ENCODE measurements around the gene EFHC1.

EFHC1 gene

DNA sequence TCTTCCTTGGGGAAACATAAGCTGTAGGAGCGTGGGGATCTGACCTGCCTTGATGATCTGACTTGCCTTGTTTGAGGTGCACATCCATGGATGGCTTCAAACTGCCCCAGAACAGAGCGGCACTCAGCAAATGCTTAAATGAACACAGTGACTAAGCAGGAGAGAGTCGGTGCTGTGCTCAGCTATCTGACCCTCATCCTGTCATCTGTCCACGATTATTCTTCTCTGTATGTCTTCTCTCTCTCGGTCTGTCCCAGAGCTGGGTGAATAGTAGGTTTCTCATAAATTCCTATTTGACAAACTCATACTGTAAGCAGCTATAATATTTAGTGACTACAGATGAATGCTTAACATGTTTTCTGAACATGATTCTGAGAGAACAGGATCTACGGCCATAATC, 119.5 kb downstream of the EFHC1 start:
- DNase-seq (ENCODE audit: low read depth) = peak; percentile 57

GRCh38 chr6:52540286-52540902, 120.3 kb downstream of the EFHC1 start:
- no peak for DNase-seq (ENCODE audit: low read depth)

DNA sequence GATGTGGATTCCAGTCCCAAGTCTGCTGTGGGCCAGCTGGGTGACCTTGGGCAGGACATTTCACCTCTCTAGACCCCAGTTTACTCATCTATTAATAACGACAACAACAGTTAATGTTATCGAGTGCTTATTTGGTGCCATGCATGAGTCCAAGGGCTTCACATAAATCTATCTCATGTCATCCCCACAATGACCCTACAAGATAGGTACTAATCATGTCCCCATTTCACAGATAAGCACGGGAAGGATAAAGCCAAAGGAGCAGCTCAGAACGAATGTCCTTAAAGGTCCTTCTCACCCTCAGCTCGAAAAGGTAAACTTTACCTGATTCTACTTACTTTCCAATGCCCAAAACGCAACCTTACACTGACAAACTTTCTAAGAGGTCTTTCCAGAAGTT, 121.0 kb downstream of the EFHC1 start:
- no peak for DNase-seq (ENCODE audit: low read depth)

- DNase-seq (ENCODE audit: low read depth) = no peak
Observed at GRCh38 chr6:52543262-52543661, 123.1 kb downstream of the EFHC1 start.

DNA sequence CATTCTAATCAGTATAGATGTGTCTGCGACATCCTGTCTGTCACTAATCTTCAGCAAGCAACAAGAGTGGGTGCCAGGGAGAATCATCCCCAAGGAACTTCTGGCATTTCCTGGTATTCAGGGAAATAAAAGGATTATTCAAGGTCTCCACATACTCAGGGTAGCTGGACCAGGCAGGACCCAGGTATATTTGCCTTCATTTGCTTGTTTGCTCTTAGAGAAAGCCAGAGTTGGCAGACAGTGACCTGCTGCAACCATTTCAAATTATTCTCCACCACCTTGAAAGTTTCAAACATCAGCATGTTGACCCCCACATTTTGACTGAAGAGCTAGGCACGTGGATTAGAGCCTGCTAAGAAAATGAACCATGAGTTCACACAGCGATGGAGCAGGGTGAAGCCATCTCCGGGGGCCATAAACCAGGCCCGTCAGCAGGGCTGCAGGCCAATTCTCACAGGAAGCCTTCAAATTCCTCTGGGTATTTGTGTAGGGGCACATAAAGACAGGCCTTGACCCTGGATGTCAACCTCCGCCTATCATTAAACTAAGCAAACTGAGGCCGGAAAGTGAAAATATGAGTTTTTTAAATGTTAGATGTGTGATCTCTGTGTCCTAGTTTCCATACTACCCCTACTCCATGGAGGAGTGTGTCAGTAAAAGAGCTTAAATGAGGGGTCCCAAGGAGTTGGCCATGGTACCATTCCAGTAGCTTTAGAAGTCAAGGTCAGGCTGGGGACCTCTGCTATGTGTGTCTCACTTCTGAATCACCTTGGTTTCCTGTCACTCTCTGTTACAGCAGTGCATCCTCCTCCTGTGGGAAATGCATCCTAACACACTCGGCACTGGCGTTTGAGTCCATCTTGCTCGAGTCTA, 123.8 kb downstream of the EFHC1 start:
- peak; percentile 56 for DNase-seq (ENCODE audit: low read depth)

DNA sequence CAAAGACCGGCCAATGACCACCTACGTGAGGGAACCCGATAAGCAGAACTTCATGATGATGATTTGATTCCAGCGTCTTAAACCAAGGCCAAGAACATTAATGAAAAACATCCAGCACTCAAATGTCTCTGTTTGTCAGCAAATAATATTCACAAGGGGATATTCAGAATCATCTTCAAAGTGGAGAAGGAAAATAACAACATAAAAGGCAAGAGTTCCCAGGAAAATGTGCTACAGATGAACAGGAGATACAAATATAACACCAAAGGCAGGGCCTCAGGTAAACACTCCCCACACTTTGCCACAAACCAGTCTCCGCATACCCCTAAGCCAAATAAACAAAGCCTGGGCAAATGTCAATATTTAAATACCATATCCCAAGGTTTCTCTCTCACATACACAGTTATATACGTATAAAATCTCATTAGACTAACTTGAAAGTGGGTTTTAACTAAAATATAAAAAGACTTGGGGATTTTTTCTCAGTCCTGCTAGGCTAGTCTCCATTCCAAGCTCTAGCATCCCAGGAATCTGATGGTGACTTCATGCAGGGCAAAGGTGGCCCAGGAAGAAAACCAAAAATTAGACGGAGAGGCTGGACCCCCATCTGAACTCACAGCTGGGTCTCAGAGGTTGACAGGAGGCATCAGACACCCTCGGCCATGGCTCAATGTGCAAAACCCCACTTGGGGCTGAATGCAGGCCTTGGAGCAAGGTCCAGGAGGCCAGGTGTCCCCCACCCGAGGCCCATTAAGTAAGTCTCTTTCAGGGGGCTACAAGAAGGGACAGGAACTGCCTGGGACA, 124.7 kb downstream of the EFHC1 start:
- DNase-seq (ENCODE audit: low read depth) = no peak

- no peak for DNase-seq (ENCODE audit: low read depth)
Observed at GRCh38 chr6:52545406-52546119, 125.4 kb downstream of the EFHC1 start.

DNA sequence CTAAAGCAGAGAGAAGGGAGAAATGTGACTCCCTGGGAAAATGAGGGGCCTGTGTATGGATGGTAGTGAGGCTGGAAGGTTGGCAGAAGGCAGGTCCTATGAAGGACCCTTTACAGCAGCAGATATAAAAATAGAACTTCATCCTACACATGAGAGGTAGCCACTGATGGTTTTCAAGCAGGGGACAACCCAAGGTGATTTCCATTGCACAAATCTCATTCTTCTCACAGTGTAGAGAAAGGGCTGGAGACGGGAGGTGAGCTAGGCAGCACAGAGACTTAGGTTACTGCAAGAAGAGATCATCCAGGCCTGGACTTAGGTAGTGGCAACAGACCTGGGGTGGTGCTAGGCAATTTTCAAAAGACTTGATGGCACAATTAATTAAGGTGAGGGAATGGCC, 126.0 kb downstream of the EFHC1 start:
- no peak for DNase-seq (ENCODE audit: low read depth)

DNA sequence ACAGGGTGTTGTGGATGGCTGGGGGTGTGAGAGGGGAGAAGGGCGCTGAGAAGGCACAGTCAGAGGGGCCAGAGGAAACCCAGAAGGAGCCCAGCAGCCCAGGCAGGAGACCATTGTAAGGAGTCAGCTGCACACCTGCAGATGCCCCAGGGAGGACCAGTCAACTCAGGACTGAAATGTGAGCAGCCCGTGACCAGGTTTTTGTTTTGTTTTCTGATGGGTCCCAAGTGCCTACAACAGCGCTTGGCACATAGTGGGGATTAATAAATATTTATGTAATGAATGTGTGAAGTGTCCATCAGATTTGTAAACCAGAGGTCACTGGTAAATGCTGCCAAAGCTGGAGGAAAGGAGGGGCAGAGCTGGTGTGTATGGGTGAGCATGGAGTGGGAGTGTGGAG, 126.5 kb downstream of the EFHC1 start:
- DNase-seq (ENCODE audit: low read depth) = no peak

DNA sequence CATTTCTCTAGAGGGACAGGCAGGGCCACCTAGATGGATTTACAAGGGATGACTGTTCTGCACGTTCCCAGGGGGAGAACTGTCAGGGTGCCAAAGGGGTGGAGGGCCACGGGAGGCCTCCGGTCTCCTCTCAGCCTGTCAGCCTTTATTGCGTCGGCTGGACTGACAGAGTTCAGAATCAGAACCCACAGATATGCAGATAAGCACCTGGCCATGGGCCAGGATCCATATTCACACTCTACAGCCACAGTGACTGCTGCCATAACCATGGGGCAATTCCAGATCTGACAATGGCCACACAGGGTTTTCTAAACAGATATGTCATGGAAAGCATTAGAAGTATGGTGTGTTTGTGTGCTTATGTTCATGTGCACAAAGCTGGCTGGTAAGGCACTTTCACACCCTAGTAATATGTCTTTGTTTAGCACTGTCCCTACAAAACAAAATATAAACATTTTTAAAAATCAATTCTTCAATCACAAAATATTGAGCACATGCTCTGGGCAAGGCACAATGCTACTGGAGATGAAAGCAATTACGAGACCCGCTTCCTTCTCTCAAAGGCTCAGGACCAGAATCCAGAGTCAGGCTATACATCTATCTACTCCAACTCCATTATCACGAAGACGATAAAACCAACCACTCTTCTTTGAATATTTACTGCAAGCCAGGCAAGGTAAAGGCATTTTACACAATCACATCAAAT, 127.7 kb downstream of the EFHC1 start:
- DNase-seq (ENCODE audit: low read depth) = peak; percentile 47

DNA sequence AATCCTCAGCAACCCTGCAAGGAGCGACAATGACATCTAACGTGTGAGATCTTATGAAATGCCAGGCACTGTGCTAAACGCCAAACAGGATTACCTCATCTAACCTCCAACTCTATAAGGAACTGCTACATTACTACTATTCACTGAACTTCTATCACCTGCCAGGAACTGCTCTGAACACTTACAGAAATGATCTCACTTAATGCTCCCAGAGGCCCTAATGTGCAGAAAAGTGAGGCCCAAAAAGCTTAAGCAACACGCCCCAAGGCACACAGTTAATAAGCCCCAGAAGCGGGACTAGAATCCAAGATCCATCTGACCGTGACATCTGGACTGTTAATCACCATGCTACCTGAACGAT, 128.2 kb downstream of the EFHC1 start:
- DNase-seq (ENCODE audit: low read depth) = no peak

- no peak for DNase-seq (ENCODE audit: low read depth)
Observed at GRCh38 chr6:52548999-52549398, 128.9 kb downstream of the EFHC1 start.

- DNase-seq (ENCODE audit: low read depth) = no peak
Observed at GRCh38 chr6:52549428-52549827, 129.3 kb downstream of the EFHC1 start.

GRCh38 chr6:52550014-52550575, 130.0 kb downstream of the EFHC1 start:
- DNase-seq (ENCODE audit: low read depth) = no peak

GRCh38 chr6:52550870-52551269, 130.7 kb downstream of the EFHC1 start:
- DNase-seq (ENCODE audit: low read depth) = no peak

DNA sequence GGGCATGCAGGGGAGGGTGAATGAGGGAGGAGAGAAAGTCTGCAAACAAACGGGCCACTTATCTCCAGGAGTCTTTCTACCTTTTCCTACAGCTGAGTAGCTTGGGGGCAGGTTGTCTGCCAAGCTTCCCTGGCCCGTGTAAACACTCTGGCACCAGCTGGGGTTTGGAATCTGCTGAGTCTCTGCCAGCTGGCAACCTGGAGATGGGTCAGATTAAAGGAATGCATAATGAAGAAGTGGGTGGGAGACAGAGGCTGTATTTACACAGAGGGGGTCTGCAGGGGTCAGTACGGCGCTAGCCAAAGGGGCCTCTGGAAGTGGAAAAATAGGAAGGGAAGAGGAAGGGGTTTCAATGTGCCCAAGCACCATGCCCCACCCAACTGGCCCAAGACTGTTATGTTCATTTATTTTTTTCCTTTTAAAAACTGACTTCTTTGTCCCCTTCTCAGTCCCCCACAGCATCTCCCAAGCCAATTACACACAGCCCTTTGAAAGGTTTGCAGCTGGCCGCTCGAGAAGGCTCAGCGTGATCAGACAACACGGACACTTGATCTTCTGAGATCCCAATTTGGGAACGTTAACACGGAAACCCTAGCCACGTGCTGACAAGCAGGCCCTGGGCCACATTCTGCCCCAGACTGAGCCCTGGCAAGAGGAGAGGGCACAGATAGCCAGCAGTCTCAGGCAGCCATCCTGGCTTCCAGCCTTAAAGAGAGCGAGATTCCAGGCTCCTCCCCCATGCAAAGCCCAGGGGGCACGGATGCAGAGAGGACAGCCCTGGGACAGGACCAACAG, 131.5 kb downstream of the EFHC1 start:
- DNase-seq (ENCODE audit: low read depth) = peak; percentile 78

DNA sequence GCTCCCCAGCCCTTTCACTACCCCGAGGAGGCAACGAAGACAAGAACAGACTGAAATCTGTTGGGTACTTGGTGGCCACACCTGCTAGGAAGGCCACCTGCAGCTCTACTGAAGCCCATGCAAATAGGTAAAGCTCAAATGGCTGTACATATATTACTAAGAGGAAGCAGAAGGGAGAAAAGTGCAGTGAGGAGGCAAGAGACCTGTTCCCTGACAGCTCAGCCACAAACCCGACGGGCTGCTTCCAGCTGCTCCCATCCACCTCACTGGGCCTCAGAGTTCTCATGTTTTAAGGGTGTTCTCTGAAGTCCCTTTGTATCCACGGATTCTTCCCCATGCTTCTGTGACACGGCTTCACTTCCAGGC, 132.1 kb downstream of the EFHC1 start:
- DNase-seq (ENCODE audit: low read depth) = no peak

DNA sequence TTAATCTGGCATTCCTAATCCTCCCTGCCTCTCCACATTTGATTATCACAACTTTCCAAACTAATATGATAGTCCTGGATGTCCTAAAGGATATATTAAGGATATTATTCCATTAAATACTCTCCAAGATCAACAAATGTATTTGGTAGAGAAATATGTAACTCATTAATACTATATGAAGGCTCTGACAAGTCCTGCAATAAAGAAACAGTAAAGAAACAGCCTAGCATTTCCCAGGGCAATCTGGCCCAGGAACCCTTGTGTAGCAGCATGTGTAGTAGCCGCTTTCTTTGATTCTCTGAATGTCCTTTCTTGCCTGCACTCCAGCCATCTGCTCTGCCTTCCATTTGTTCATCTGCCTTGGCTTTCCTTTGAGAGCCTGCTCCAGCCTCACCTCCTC, 133.0 kb downstream of the EFHC1 start:
- no peak for DNase-seq (ENCODE audit: low read depth)

- DNase-seq (ENCODE audit: low read depth) = no peak
Observed at GRCh38 chr6:52553719-52554118, 133.6 kb downstream of the EFHC1 start.

DNA sequence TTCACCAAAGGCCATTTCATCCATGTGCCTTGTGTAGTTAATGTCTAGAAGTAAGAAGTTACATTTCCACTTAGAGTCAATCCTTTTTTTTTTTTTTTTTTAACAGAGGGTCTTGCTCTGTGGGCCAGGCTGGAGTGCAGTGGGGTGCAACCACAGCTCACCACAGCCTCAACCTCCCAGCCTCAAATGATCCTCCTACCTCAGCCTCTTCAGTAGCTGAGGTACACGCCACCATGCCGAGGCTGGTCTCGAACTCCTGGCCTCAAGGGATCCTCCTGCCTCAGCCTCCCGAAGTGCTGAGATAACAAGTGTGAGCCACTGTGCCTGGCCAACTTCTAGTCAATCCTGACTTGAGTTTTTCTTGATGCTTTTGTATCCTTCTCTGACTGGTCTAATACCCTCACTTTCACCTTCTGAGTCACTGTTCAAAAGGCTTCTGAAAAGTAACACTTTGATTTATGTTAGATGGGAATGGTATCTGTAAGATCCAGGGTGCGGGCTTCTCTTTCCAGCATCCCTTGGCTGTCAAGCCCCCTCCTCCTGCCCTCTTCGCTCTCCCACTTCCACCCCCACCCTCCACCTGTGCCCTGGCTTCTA, 134.6 kb downstream of the EFHC1 start:
- DNase-seq (ENCODE audit: low read depth) = peak; percentile 68

Data from amniotic epithelial cell (primary cell).